ENCODE data around the gene BFSP2.

- TF ChIP-seq CTCF (IDR thresholded peaks at IDR 0.05) (no peak), POLR2A (IDR thresholded peaks at IDR 0.05) (no peak)
Observed at GRCh38 chr3:133380481-133381225, 19.2 kb upstream of the BFSP2 start.
